Adipose tissue (tissue), 3 donors: Measurements from ENCODE around the gene CXCR3. TPM values are rescaled to one million over a fixed set of nuclear protein-coding genes. Genes with fewer than 3 reads are reported as not detected.
"Not testable (repeated sequence)": the region's sequence is repeated elsewhere in the genome, so short reads cannot be mapped to it uniquely, and the experiment has no call there.

Source experiments
- H3K27ac ChIP-seq: one replicate; pipeline ENCODE4 v1.5.1; 2013; ENCODE audit warnings: low read depth, low read length
- WGBS, 3 donors: extraction: QIAGEN DNeasy Blood & Tissue Kit; methylation state at CpG; one replicate each; pipeline ENCODE4 v1.1.7; 2013; 5-methylcytosine and 5-hydroxymethylcytosine counted together
- polyA plus RNA-seq, 3 donors: library from polyadenylated mRNA; stranded (reverse); fragments of 200-250 nt; gene quantifications; one replicate each; pipeline ENCODE4 v1.2.3, GENCODE V29; 2013
- donor health status: healthy with polysubstance abuse.
- donor health status: Bipolar disorder and iron deficiency.
- donor health status: healthy.

CXCR3 gene
- polyA plus RNA-seq = under 1 TPM; 0.12 to 0.36 (median 0.22) TPM

DNA sequence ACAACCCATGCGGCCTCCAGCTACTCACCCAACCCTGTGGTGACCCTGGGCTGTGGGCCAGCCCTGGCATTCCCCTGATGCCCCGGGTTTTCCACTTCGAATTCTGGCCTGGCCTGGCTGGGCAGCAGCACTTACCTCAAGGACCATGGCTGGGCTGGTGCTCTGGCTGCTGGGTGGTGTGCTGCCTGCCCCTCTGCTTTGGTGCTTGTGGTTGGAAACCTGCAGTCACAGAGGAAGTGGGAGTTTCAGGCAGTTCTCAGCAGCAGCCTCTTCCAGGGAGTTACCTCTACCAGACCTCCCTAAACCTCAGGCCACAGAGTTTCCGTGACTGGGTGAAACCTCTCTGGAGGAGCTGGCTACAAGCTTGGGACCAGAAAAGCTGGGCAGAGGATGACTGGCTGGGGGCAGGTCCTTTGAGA is at the start of gene CXCR3:
Gene CXCR3 (minus strand): TSS at position 209 of the 419 bp plus-strand sequence. CDS start 62 bp downstream, at position 147.
- 32 to 68% (median 43%) methylated on average over 4 of the region's 4 CpGs for WGBS, 3 donors

GRCh38 chrX:71667328-71668247 is 49.3 kb upstream of the CXCR3 start, which contains the start of gene LOC101059915:
Gene LOC101059915, plus strand, starts transcription at chrX:71667546.
- 90 to 95% (median 92%) methylated on average over 27 to 50 of the region's 50 CpGs for WGBS, 3 donors
- H3K27ac ChIP-seq = no peak within 1 kb of the TSS

More for the DNA sequence above, at the start of gene CXCR3:
- no peak within 1 kb of the TSS for H3K27ac ChIP-seq

- WGBS, 3 donors = 91 to 96% (median 95%) methylated on average over 44 to 48 of the region's 48 CpGs
- no peak overlapping the region for H3K27ac ChIP-seq
These were observed 48.2 kb upstream of the CXCR3 start for GRCh38 chrX:71666240-71667223.

GRCh38 chrX:71665747-71666146 is 47.4 kb upstream of the CXCR3 start:
- WGBS, 3 donors = 54 to 68% (median 58%) methylated on average over 10 of the region's 10 CpGs
- no peak overlapping the region for H3K27ac ChIP-seq

DNA sequence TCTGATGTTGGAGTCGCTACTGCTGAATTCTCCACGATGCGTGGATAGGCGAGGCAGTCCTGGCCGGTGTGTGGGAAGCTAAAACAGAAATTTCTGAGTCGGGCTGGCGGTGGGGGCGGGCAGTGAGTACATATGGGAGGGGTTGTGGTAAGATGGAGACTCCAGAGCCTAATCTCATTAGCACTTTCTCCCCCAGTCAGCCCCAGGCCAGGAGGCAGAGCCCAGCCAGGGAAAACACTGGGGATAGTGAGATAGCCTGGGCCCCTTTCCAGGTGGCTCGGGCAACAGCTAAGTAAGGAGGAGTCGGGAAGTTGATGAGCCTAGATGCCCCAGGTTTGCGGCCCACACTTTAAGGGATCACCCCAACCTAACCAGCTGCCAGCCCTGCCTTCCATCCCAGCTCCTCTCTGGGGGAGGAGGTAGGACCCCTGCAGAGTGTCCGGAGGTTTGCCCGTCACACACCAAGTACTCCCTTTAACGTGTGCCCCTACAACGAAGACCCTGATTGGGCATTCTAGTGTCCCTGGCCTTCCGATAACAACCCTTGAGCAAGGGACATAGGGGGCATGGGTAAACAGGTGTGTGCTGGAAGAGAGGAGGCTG is 46.7 kb upstream of the CXCR3 start:
- WGBS, 3 donors = 79 to 86% (median 82%) methylated on average over 11 to 16 of the region's 16 CpGs
- H3K27ac ChIP-seq = no peak overlapping the region

DNA sequence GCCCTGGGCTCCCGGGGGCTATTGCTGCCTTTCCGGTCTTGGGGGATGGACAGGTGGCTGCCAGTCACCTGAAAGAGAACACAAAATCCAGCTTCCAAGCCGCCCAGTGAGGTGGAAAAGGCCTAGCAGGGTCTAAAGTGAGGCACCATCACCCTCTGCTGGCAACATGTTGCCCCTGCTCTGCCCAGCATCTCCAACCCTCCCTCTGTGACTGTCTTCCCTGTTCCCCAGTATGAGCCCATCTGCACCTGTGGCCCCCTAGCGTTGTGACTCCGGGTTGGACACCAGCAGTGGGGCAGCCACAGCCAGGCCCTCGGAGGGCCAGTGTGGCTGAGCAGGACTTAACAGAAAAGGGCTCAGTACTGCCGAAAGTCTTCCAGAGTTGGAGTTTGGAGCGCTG is 45.9 kb upstream of the CXCR3 start:
- H3K27ac ChIP-seq = not testable (repeated sequence)
- 58 to 64% (median 62%) methylated on average over 6 to 8 of the region's 8 CpGs for WGBS, 3 donors

- 69 to 93% (median 75%) methylated on average over 7 to 8 of the region's 8 CpGs for WGBS, 3 donors
- not testable (repeated sequence) for H3K27ac ChIP-seq
These were observed 44.9 kb upstream of the CXCR3 start for GRCh38 chrX:71663238-71663637.

DNA sequence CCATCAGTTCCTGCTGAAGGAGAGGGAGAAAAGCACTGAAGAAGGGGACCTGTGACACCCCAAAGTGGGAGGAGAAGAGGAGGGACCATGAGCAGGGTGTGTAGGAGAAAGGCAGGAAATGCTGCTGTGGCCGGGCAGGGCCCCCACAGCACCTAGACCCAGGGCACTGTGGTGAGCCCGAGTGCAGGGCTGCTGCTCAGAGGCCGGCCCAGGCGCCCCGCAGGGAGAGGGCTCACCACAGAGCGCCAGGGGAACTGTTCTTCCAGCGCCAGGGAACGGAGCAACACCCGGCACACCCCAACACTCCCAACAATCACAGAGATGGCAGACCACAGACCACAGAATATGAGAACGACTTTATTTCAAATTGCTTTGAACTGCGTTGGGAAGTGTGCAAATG is 44.3 kb upstream of the CXCR3 start:
- not testable (repeated sequence) for H3K27ac ChIP-seq
- WGBS, 3 donors = 44 to 68% (median 62%) methylated on average over 8 to 11 of the region's 11 CpGs

DNA sequence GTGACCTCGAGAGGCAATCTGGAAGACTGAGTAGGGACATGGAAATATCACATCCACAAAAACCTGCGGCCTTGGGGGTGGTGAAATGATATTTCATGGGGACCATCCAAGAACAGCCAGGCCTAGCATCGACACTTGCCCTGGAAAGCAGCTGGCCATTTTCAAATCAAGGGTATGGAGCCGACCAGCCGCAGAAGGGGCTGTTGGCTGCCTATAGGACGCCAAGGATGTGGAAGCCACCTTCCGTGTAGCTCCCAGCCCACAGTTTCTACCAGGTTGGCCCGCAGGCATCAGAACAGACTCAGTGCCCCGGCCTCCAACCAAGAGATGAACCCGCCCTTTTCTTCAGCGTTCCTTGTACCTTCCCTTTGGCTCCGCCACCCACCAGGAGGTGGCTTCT is 43.6 kb upstream of the CXCR3 start:
- no peak overlapping the region for H3K27ac ChIP-seq
- 81 to 88% (median 83%) methylated on average over 11 to 12 of the region's 12 CpGs for WGBS, 3 donors

- no peak overlapping the region for H3K27ac ChIP-seq
- WGBS, 3 donors = 81 to 93% (median 85%) methylated on average over 19 to 22 of the region's 22 CpGs
These were observed 42.5 kb upstream of the CXCR3 start for GRCh38 chrX:71660562-71661416.

GRCh38 chrX:71659959-71660358 is 41.6 kb upstream of the CXCR3 start:
- 83 to 96% (median 94%) methylated on average over 4 to 6 of the region's 6 CpGs for WGBS, 3 donors
- H3K27ac ChIP-seq = no peak overlapping the region

DNA sequence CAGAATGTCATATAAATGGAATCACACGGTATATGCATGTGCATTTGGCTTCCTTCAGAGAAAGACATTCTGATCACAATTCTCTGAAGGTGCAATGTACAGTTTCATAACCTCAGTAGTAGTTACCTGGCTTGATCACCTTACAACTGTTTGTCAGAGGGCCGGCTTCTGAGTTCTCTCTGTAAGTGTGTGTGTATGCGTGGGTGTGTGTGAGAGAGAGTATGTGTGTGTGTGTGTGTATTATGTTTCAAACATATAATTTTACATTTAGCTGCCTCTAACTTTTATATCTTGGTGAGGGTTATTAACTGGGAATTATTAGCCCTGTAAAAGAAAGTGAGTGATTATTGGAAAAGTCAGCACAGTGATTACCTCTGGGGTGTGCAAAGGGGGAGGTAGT is 41.0 kb upstream of the CXCR3 start:
- 68 to 83% (median 79%) methylated on average over 3 of the region's 3 CpGs for WGBS, 3 donors
- H3K27ac ChIP-seq = no peak overlapping the region

GRCh38 chrX:71657267-71657666 is 39.0 kb upstream of the CXCR3 start:
- H3K27ac ChIP-seq = no peak overlapping the region
- 78 to 89% (median 81%) methylated on average over 4 of the region's 4 CpGs for WGBS, 3 donors

GRCh38 chrX:71653344-71653743 is 35.0 kb upstream of the CXCR3 start:
- H3K27ac ChIP-seq = no peak overlapping the region
- WGBS, 3 donors = 83 to 90% (median 85%) methylated on average over 2 of the region's 2 CpGs

GRCh38 chrX:71652405-71652804 is 34.1 kb upstream of the CXCR3 start:
- no peak overlapping the region for H3K27ac ChIP-seq
- WGBS, 3 donors = 37 to 50% (median 38%) methylated on average over 2 of the region's 2 CpGs

- no peak overlapping the region for H3K27ac ChIP-seq
- WGBS, 3 donors = 57 to 77% (median 72%) methylated on average over 4 of the region's 4 CpGs
These were observed 32.1 kb upstream of the CXCR3 start for GRCh38 chrX:71650333-71650969.

- 44 to 80% (median 67%) methylated on average over 4 to 5 of the region's 6 CpGs for WGBS, 3 donors
These were observed 26.1 kb upstream of the CXCR3 start for GRCh38 chrX:71644406-71644805.

More at GRCh38 chrX:71644406-71644805, 26.1 kb upstream of the CXCR3 start:
- not testable (repeated sequence) for H3K27ac ChIP-seq
